GM23248 (cell line): ENCODE data around the gene PRR23A.

Experiments
- EZH2 ChIP-seq: fragments of 200-600 bp; sonication (generic); IDR thresholded peaks from 2 replicates; pipeline ENCODE4 v1.6.1; 2018; ENCODE audit warnings: antibody characterized with exemption, mild to moderate bottlenecking; ENCODE audit not compliant: insufficient read depth, poor library complexity, severe bottlenecking
- EZH2phosphoT487 ChIP-seq: fragments of 200-600 bp; sonication (generic); IDR thresholded peaks from 2 replicates; pipeline ENCODE4 v1.6.1; 2018; ENCODE audit warnings: antibody characterized with exemption, moderate library complexity, mild to moderate bottlenecking, low read depth; ENCODE audit not compliant: insufficient read depth

DNA sequence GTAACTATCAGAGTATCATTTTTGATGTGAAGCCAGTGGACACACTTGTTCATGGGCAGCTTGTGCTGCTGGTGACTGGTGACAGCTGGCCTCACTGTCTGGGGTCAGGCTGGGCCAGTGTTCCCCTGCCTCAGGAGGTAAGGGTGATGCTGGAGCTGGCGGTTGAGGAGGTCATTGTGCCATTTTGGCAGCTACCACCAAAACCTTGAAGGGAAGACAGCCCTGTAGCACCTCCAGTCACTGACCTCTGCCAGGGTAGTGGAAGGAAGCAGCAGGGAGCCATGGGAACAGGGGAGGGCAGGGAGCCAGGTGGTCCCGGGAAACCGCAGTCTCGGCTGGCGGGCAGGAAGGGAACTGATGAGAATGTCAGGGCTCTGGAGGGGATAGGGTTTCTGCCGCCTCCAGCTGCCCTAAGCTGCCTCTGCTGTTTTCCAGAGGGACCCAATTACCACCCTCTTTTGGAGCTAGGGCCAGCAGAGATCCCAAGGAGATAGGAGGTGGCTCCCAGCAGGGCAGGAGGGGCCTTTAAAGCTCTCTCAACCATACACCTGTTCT is 34.2 kb downstream of the PRR23A start:
- TF ChIP-seq EZH2phosphoT487 (no peak), EZH2 (no peak)
